ENCODE measurements around the gene CTDSP2. TPM values are rescaled to one million over a fixed set of nuclear protein-coding genes. Genes with fewer than 3 reads are reported as not detected.

Gene CTDSP2
- total and polyA plus RNA-seq, 10 of the 15 experiments (the other 5 are each of a cell fraction or from before 2014, with no cell fraction given), result 17.3 to 98.2 (median 54.1) TPM

- RAD21 ChIA-PET (ENCODE audit: unreplicated experiment), result interaction anchor here (0.8 to 15.2 kb wide), 10 partner anchors 9 to 139 kb away, joined by 3 to 273 read pairs (median 6); partner anchors contain the start of gene CTDSP2
- Histone ChIP-seq H4K20me1 (ENCODE audit: control insufficient read depth, insufficient read depth) (no peaks in the 10 kb centered on the region), H2AFZ (ENCODE audit: control insufficient read depth, low read depth, low read length) (peak overlapping the region; percentile 21; the same call in 1 of the 2 replicates), H3K4me1 (ENCODE audit: control insufficient read depth, insufficient read depth, low read length) (peaks cover 61% of the 10 kb centered on the region), H3K9me3 (replicated peaks; ENCODE audit: control insufficient read depth, insufficient read depth, low read length) (no peaks in the 10 kb centered on the region), H3K9ac (ENCODE audit: control insufficient read depth, insufficient read depth, low read length) (no peak overlapping the region), H3K27ac (ENCODE audit: control insufficient read depth, insufficient read depth) (no peak overlapping the region), H3K27me3 (replicated peaks in 1 of 2; ENCODE audit: control insufficient read depth in 2 of 2, insufficient read depth in 2 of 2, low read length in 1 of 2) (no peaks in the 10 kb centered on the region), H3K4me2 (ENCODE audit: control insufficient read depth, insufficient read depth) (peak overlapping the region; percentile 89; the same call in 1 of the 2 replicates), H3K36me3 (ENCODE audit: control insufficient read depth in 2 of 2, insufficient read depth in 2 of 2, low read length in 1 of 2) (no peaks in the 10 kb centered on the region), H3K79me2 (ENCODE audit: control insufficient read depth, insufficient read depth, low read length) (no peaks in the 10 kb centered on the region), H3K4me3 (no peak overlapping the region)
- BruUV-seq (replicated peaks), result no TSS peak
- DNase-seq (ENCODE audit: low read depth, low spot score), result no peak
- WGBS (ENCODE audit: insufficient coverage, insufficient replicate concordance, low lambda C conversion rate, missing lambda C conversion rate), result 63% methylated on average over 5 of the region's 5 CpGs
- CTCF ChIA-PET, result interaction anchor here (1.1 to 5.8 kb wide), 16 partner anchors 9 to 144 kb away, joined by 3 to 131 read pairs (median 6); partner anchors contain the start of genes CDK4 and TSFM
- SMC1A ChIA-PET (ENCODE audit: uncharacterized antibody, unreplicated experiment), result interaction anchor here (0.8 to 17.5 kb wide), 12 partner anchors 8 to 139 kb away, joined by 3 to 416 read pairs (median 4); partner anchors contain the start of genes AVIL and CTDSP2
- POLR2A ChIA-PET, result interaction anchor here (0.6 to 11.1 kb wide), 6 partner anchors 15 to 823 kb away, joined by 3 to 112 read pairs (median 5); partner anchors contain the start of gene CTDSP2
- in situ Hi-C loops (cut with MboI) (no loop called here), intact Hi-C loops (cut with micrococcal nuclease; ENCODE audit: unreplicated experiment) (no loop called here)
- no peak for ATAC-seq
- no peak for FAIRE-seq
- TF ChIP-seq E2F4 (IDR thresholded peaks at IDR 0.05; ENCODE audit: low read depth, low read length) (no peak), STAT1 (conservative IDR thresholded peaks at IDR 0.05) (no peak), TCF7 (IDR thresholded peaks at IDR 0.05; ENCODE audit: borderline replicate concordance) (no peak), PRDM15 (CRISPR knock-in tag; IDR thresholded peaks at IDR 0.05) (no peak), FOXM1 (IDR thresholded peaks at IDR 0.05; ENCODE audit: low read depth, low read length) (no peak), FOXK2 (IDR thresholded peaks at IDR 0.05) (no peak), WRNIP1 (IDR thresholded peaks at IDR 0.05; ENCODE audit: borderline replicate concordance, low read depth, low read length) (no peak), CBFB (IDR thresholded peaks at IDR 0.05; ENCODE audit: low read depth) (no peak), KLF5 (IDR thresholded peaks at IDR 0.05; ENCODE audit: partially characterized antibody) (no peak), NKRF (conservative IDR thresholded peaks at IDR 0.05) (no peak), ASH2L (IDR thresholded peaks at IDR 0.05; ENCODE audit: borderline replicate concordance, low read depth) (no peak), CHD1 (IDR thresholded peaks at IDR 0.05; ENCODE audit: low read depth, low read length) (no peak), NFXL1 (IDR thresholded peaks at IDR 0.05; ENCODE audit: borderline replicate concordance) (no peak)
Observed at GRCh38 chr12:57895389-57896114, 49.0 kb upstream of the CTDSP2 start.
